Inflammatory macrophage treated with lipopolysaccharide for 4 hours (primary cell): ENCODE measurements around the gene RSAD2.
A peak's percentile ranks its signal among the peaks of the same experiment; 100 is the strongest.

ENCODE experiments used
- DNase-seq: peaks from one replicate; pipeline ENCODE4 v3.0.0-alpha.2; 2020

Gene RSAD2

GRCh38 chr2:6877402-6878304, at the start of gene RSAD2:
TSS of gene RSAD2 (plus strand) at chr2:6877777. CDS start at chr2:6877801, 24 bp downstream.
- peak; percentile 93 for DNase-seq

- peak; percentile 82 for DNase-seq
Observed at GRCh38 chr2:6828299-6828584, 49.3 kb upstream of the RSAD2 start.

GRCh38 chr2:6831229-6831628, 46.3 kb upstream of the RSAD2 start:
- DNase-seq: no peak

GRCh38 chr2:6832596-6833299, 44.8 kb upstream of the RSAD2 start:
- DNase-seq: peak; percentile 60

- no peak for DNase-seq
Observed at GRCh38 chr2:6833300-6833604, 44.3 kb upstream of the RSAD2 start.

GRCh38 chr2:6834163-6834562, 43.4 kb upstream of the RSAD2 start:
- peak; percentile 62 for DNase-seq

GRCh38 chr2:6835467-6835866, 42.1 kb upstream of the RSAD2 start:
- no peak for DNase-seq

- no peak for DNase-seq
Observed at GRCh38 chr2:6838673-6839319, 38.8 kb upstream of the RSAD2 start.

GRCh38 chr2:6841537-6842287, 35.9 kb upstream of the RSAD2 start:
- DNase-seq: no peak

- DNase-seq: no peak
Observed at GRCh38 chr2:6845312-6845711, 32.3 kb upstream of the RSAD2 start.

GRCh38 chr2:6845903-6846302, 31.7 kb upstream of the RSAD2 start:
- DNase-seq: no peak

GRCh38 chr2:6846540-6846939, 31.0 kb upstream of the RSAD2 start:
- DNase-seq: no peak

- no peak for DNase-seq
Observed at GRCh38 chr2:6846967-6847681, 30.5 kb upstream of the RSAD2 start.

GRCh38 chr2:6852195-6852594, 25.4 kb upstream of the RSAD2 start:
- no peak for DNase-seq

GRCh38 chr2:6854416-6854815, 23.2 kb upstream of the RSAD2 start:
- no peak for DNase-seq

GRCh38 chr2:6855860-6856547, 21.6 kb upstream of the RSAD2 start:
- peak; percentile 57 for DNase-seq

- no peak for DNase-seq
Observed at GRCh38 chr2:6856548-6856920, 21.0 kb upstream of the RSAD2 start.

GRCh38 chr2:6858466-6859027, 19.0 kb upstream of the RSAD2 start:
- DNase-seq: peak; percentile 69

- peak; percentile 70 for DNase-seq
Observed at GRCh38 chr2:6860296-6860695, 17.3 kb upstream of the RSAD2 start.

GRCh38 chr2:6863792-6864191, 13.8 kb upstream of the RSAD2 start:
- DNase-seq: peak; percentile 84

GRCh38 chr2:6864231-6864754, 13.3 kb upstream of the RSAD2 start:
- DNase-seq: no peak
